NCI-H1436 (cell line): Measurements from ENCODE around the gene GID8.

ENCODE experiments used
- DNase-seq: peaks from one replicate; lab custom pipeline; 2025; lab: John Stamatoyannopoulos, UW

Gene GID8

DNA sequence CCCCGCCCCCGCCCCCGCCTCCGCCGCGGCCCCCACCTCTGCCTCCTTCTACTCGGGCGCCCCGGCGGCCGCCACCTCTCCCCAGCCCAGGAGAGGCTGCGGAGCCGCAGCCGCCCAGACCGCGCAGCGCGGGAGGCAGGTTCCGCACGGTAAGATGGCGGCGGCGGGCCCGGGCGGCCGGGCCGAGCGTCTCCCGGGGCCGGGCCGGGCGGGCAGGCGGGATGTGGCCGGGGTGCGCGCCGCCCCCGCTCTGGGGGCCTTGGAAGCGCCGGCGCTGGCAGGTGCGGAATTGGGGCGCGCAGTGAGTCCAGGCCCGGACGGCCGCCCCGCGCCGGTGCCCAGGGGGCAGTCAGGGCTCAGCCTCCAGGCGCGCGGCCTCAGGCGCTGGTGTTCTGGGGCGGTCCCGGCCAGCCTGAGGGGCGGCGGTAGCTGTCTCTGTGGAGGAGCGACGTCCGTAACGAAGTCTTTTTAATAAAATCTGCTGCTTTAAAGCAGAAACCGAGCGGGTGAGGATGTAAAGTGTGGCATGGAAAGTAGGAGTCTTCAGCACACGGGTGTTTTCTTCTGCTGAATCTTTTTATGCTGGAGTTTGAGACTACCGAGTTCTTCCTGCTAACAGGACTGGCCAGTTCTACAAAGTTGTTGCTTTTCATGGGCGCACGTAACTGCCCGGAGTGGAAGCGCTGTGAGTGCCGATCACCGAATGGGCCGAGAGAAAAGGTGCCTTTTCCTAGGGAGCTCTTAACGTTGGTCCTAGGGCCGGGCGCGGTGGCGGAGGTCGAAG, at the start of gene GID8:
Gene GID8, plus strand, starts transcription at position 43 of the 784 bp plus-strand sequence. CDS start 3,356 bp downstream, outside the sequence.
- no peak for DNase-seq

GRCh38 chr20:62888406-62888805, 49.5 kb upstream of the GID8 start:
- DNase-seq, result no peak

GRCh38 chr20:62888910-62889309, 49.0 kb upstream of the GID8 start:
- DNase-seq, result no peak

GRCh38 chr20:62889411-62889810, 48.5 kb upstream of the GID8 start:
- DNase-seq, result no peak

- DNase-seq, result no peak
Measured at GRCh38 chr20:62889871-62890270, 48.1 kb upstream of the GID8 start.

DNA sequence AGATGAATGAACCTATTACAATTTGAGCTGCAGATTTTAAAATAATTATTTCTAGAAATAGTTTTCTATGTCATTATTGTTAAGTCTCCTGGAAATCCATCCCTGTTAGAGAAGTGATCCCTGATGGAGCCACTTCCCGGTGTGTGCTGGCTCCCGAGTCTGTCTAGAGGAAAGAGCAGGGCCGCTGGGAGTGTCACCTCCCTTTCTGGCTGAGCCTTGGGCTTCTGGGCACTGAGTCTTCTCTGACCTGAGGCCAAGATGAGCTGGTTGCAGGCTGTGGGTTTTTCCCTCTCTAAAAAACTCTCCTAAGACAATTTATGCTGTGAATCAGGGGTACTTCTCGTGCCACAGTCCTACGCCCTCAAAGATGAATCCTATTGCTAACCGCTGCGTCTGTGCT, 47.5 kb upstream of the GID8 start:
- DNase-seq, result no peak

DNA sequence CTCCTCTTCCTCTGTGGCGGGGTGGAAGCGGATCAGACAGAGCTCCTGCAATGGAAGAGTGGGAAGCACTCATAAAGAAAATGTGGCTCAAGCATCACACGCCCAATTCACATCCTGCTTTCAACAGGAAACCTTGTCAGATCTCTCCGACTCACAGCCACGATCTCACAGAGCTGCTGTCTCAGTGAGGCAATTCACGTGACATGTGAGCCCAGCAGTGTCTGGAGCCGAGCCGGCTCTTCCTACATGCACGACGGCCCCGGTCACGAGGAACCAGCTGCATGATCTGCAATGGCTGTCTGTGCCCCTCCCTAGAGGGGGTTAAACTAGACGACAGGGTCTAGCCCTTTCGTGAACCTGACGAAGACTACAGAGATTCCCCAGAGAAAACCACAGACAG, 46.8 kb upstream of the GID8 start:
- DNase-seq, result no peak

DNA sequence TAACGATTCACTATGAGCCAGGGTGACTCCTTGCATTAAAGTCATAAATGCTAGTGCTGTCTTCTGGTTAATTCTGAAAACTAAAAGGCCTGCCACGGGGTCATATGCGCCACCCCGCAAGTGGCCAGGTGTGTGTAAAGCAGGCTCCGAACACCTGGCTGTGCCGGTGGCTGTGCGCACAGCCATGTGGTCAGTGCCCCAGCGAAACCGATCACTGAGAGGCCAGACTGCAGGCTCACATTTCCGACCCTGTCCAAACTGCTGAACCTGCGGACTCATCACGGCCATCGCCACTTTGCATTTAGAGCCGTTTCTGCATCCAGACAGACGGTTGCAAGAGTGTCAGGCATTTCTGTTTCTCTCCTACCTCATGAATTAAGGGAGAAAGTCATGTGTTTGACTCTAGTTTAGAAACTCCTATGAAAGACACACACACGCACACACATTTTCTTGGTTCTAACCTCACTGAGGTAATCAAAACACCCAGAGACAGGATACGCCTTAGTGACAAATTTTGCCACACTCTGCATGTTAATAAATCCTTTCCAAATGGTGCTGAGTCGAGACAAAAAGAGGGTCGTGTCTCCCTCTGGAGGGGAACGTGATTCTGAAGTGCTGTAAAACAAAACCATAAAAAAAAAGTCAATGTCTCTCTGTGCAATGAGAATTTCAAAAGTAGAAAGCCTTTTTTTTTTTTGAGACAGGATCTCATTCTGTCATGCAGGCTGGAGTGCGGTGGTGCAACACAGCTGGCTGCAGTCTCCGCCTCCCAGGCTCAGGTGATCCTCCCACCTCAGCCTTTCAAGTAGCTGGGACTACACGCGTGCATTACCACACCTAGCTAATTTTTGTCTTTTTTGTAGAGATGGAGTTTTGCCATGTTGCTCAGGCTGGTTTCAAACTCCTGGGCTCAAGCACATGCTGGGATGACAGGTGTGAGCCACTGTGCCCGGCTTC, 45.3 kb upstream of the GID8 start:
- no peak for DNase-seq

- no peak for DNase-seq
Measured at GRCh38 chr20:62893700-62894099, 44.2 kb upstream of the GID8 start.

GRCh38 chr20:62894261-62894660, 43.7 kb upstream of the GID8 start:
- DNase-seq, result no peak

GRCh38 chr20:62895539-62895938, 42.4 kb upstream of the GID8 start:
- DNase-seq, result no peak

GRCh38 chr20:62896526-62896925, 41.4 kb upstream of the GID8 start:
- peak; percentile 14 for DNase-seq

GRCh38 chr20:62897666-62898065, 40.3 kb upstream of the GID8 start:
- DNase-seq, result no peak

GRCh38 chr20:62898093-62898964, 39.6 kb upstream of the GID8 start:
- DNase-seq, result no peak

- DNase-seq, result no peak
Measured at GRCh38 chr20:62898970-62899632, 38.8 kb upstream of the GID8 start.

DNA sequence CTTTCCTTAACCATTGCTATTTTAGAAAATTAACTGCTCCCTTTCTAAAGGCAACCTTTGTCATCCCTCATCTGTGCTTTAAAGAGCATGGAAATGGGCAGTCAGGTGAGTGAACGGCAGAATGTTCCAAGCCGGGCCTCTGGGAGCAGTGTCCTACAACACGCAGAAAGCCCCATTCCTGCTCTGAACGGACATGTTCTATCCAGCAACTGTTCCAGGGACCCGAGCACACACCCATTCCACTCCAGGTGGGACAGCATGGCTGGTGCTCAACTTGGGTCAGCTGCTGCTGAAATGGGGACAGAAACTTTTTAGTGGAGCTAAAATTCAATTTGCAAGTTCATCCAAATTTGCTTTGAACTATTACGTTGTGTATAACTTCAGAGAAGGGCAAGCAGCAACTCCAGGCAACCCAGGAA, 38.3 kb upstream of the GID8 start:
- DNase-seq, result no peak

- peak; percentile 79 for DNase-seq
Measured at GRCh38 chr20:62900052-62900691, 37.8 kb upstream of the GID8 start.

DNA sequence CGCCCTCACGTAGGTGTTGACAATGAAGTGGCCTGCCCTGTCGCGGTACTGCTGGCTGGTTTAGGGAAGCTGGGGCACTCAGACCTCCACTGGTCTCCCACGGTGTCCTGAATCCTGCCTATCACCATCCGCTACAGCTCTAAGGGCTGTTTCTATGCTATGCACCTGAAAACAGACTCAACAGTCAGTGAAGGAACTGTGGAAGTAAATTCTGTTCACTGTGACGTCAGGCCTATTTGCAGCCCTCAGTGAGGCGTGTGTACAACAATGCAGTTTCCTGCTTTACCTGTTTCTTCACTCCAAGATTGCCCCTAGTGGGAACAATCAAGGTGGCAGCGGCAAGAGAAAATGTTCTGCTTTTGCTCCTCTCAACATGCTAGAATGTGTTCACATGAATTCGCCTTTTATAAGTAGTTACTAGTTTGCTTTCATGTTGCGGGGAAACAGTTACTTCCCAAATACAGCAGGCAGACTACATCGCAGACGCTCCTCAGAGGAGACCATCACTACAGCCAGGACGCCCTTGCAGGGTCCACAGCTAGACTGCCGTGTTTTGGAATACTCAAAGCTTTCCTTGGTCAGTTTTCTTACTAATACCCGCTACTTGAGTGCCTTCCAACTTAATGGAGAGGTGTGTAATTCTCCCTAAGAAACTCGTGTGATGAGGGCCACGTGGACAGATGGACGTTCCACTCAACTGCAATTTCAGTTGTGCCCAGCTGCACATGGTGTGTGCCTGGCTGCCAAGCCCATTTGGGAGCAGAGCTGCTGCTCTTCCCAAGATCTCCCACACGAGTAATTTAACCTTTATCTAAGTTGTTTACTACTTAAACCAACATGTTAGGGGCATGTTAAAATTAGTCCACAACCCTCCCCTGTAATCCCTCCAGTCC, 37.0 kb upstream of the GID8 start:
- DNase-seq, result no peak

GRCh38 chr20:62901891-62902290, 36.1 kb upstream of the GID8 start:
- no peak for DNase-seq
